ENCODE data around the gene ATG7.
"Not testable (repeated sequence)": the region's sequence is repeated elsewhere in the genome, so short reads cannot be mapped to it uniquely, and the experiment has no call there.

Gene ATG7

DNA sequence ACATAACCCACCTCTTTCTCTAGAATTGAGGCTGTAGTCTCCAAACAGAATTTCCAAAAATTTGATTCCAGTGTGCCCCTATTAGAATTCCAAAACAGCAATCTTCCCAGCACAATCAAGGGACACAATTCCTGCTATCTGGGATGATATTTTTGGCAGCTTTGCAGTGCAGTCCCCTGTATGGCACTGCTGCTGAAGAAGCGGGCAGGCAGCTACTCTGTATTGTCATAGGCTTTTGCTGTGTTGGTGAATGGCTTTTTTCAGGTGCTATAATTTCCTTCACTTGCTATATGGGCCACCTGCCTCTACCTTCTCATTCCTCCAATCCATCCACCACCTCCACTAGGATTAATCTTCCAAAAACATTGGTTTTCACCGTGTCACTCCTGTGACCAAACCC lies 226.0 kb downstream of the ATG7 start:
- TF ChIP-seq, protein P1, sequence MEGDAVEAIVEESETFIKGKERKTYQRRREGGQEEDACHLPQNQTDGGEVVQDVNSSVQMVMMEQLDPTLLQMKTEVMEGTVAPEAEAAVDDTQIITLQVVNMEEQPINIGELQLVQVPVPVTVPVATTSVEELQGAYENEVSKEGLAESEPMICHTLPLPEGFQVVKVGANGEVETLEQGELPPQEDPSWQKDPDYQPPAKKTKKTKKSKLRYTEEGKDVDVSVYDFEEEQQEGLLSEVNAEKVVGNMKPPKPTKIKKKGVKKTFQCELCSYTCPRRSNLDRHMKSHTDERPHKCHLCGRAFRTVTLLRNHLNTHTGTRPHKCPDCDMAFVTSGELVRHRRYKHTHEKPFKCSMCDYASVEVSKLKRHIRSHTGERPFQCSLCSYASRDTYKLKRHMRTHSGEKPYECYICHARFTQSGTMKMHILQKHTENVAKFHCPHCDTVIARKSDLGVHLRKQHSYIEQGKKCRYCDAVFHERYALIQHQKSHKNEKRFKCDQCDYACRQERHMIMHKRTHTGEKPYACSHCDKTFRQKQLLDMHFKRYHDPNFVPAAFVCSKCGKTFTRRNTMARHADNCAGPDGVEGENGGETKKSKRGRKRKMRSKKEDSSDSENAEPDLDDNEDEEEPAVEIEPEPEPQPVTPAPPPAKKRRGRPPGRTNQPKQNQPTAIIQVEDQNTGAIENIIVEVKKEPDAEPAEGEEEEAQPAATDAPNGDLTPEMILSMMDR (IDR thresholded peaks at IDR 0.05; ENCODE audit: control insufficient read depth, extremely low read depth, insufficient read depth), result no peak
- H3K4me3 ChIP-seq (ENCODE audit: low read depth, low read length), result no peak overlapping the region
- DNase-seq (ENCODE audit: low read depth), result no peak

DNA sequence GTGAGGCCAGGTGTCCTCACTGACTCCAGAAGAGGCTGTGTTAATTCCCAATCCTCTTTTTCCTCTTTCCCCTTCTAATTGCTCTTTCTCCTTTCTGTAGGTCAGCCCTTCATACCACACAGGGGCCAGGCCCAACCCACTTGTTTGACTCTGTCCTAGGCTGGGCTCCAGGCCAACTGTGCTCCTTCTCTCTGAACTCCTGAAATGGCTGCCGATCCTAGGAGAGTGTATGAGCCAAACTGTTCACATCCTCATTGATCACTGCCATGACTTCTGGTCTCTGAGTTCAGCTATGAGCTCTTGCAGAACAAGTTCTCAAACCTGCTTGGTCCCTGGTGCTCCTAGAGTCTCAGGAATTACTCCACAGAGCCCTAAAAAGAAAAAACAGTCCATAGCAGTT lies 226.4 kb downstream of the ATG7 start:
- H3K4me3 ChIP-seq (ENCODE audit: low read depth, low read length), result no peak overlapping the region
- no peak for DNase-seq (ENCODE audit: low read depth)
- TF ChIP-seq, protein P1 (IDR thresholded peaks at IDR 0.05; ENCODE audit: control insufficient read depth, extremely low read depth, insufficient read depth), result no peak

DNA sequence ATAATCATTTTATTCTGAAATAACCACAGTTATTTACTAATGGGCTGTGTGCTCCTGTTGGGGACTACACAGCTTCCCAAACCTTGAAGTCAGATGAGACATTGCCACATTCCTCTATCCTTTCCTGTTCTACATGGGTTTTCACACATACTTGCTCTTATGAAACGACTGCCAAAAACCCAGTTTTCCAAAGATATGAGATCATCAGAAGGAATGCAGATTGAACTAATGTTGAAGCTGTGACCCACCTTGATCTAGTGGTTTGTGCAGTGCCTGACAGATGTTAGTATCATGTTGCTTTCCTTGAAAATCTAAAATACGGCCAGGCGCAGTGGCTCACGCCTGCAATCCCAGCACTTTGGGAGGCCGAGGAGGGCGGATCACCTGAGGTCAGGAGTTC lies 226.9 kb downstream of the ATG7 start:
- TF ChIP-seq, protein P1 (IDR thresholded peaks at IDR 0.05; ENCODE audit: control insufficient read depth, extremely low read depth, insufficient read depth), result no peak
- H3K4me3 ChIP-seq (ENCODE audit: low read depth, low read length), result no peak overlapping the region
- DNase-seq (ENCODE audit: low read depth), result no peak

DNA sequence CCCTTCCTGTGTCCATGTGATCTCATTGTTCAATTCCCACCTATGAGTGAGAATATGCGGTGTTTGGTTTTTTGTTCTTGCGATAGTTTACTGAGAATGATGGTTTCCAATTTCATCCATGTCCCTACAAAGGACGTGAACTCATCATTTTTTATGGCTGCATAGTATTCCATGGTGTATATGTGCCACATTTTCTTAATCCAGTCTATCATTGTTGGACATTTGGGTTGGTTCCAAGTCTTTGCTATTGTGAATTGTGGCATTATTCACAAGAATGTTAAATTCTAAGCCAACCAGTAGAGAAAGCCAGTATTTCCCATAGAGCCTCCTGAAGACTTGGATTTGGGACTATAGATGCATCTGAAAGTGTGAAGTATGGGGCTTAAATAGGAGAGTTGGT lies 230.2 kb downstream of the ATG7 start:
- H3K4me3 ChIP-seq (ENCODE audit: low read depth, low read length), result not testable (repeated sequence)

DNA sequence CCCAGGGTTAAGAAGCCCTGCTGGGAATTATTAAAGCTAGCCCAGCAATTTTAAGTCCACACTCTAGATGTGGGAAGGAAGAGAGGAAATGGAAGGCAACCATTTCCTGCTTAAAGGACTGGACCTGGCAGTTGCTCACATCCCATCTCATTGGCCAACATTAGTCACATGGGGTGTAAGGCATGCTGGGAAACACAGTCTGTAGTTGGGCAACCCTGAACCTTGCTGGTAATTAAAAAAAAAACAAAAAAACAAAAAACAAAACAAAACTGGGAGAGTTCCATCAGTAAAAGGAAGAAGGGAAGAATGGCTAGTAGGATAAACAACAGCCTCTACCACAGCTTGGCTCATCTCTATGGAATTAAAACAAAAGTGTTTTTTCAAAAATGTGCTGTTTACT lies 235.5 kb downstream of the ATG7 start:
- TF ChIP-seq, protein P1 (IDR thresholded peaks at IDR 0.05; ENCODE audit: control insufficient read depth, extremely low read depth, insufficient read depth), result no peak
- H3K4me3 ChIP-seq (ENCODE audit: low read depth, low read length), result no peak overlapping the region
- DNase-seq (ENCODE audit: low read depth), result no peak

More for the DNA sequence above, 230.2 kb downstream of the ATG7 start:
- DNase-seq (ENCODE audit: low read depth), result not testable (repeated sequence)

DNA sequence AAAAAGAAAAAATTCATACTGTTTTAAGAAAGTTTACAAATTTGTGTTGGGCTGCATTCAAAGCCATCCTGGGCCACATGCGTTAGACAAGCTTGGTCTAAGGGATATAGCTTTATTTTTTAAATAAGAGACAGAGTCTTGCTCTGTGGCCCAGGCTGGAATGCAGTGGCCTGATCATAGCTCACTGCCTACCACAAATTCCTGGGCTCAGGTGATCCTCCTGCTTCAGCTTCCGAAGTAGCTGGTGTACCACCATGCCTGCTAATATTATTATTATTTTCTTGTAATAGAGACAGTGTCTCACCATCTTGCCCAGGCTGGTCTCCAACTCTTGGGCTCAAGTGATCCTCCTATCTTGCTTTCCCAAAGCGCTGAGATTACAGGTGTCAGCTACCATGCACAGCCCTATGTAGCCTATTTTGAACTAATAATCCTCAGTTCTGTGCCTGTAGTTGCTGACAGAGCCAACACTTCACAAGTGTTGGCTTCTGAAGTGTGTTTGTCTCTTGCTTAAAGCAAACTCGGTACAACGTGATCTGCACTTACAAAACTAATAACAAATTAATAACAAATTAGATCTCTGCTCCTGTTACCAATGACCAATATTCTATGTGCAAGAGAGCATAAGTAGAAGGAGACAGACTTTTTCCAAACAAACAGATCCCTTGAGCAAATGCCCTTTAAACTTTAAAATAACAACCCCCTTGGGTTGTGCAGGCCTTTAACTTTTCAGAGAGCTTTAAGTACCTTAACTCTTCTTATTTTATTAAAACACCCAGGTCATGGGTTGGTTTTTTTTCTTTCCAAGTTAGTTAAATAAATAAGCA lies 236.4 kb downstream of the ATG7 start:
- TF ChIP-seq, protein P1 (IDR thresholded peaks at IDR 0.05; ENCODE audit: control insufficient read depth, extremely low read depth, insufficient read depth), result no peak
- no peak overlapping the region for H3K4me3 ChIP-seq (ENCODE audit: low read depth, low read length)
- no peak for DNase-seq (ENCODE audit: low read depth)

DNA sequence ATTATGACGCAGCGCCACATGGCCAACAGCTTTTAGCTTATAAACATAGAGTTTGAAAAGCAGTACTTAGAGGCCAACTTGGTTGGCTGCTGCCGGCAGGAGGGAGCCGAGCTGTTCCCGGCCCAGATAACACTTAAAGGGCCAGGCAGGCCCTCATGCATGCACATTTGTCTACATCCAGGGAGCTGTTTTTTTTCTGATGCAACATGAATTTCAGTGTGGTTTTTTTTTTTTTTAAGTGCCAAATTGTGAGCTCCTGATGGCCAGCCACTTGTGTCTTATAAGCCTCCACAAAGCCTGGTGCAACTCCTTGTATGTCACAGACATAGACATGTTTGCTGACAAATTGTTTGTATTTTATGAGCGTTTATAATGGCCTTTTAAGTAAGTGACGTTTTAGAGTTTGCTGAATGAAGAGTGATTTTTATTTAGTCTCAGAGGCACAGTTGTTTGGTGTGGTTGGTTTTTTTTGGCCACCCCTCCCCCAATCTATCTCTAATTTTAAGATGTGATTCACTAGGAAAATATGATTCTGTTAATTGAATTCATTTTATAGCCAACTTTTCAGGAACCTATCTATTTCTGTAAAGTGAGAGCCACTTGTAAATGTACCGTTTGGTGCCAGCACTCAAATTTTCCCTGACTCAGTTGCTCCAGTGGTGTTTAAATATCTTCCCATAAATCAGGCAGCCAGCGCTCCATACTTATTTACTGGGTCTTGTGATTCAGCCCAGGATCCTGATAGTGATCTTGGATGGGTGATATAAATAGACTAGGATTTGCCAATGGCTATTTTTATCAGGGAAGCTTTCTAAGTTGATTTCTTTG lies 237.2 kb downstream of the ATG7 start:
- TF ChIP-seq, protein P1 (IDR thresholded peaks at IDR 0.05; ENCODE audit: control insufficient read depth, extremely low read depth, insufficient read depth), result no peak
- H3K4me3 ChIP-seq (ENCODE audit: low read depth, low read length), result no peak overlapping the region
- peak; percentile 77 for DNase-seq (ENCODE audit: low read depth)
